ENCODE data around the gene MSL3B.

Gene MSL3B

DNA sequence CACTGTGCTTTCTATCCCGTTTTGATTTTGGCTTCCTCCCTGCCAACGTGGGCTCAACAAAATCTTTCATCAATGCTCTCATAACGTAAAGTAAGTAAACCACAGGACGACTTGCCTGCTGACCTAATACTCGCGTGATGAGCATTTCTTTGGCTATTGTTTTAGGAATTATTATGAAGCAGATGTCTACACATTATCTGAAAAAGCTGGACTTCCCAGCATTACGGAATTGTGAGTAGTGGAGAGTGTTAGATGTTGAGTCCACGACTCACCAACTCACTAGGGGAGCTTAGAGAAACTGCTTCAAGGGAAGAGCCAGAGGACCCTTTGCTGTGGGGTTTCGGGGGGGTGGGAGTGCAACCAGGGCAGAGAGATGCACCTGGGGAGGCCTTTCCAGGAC lies 35.8 kb downstream of the MSL3B start:
- DNase-seq, result no peak

DNA sequence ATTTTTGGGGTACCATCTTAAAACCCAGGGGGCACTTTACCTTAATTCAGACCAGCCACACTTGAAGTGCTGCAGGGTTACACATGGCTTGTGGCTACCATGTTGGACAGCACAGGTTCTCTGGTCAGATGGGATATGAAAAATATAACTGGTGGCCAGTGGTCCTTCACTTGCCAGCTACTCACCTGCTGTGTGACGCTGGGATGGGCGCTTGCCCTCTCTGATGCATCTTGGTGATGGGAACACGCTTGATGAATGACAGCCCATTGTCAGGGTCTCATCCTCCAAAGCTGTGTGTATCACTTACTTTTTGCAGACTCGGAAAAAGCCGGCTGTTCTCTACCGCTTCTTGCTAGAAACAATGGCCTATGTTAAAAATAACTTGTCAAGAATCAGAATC lies 36.3 kb downstream of the MSL3B start:
- no peak for DNase-seq

DNA sequence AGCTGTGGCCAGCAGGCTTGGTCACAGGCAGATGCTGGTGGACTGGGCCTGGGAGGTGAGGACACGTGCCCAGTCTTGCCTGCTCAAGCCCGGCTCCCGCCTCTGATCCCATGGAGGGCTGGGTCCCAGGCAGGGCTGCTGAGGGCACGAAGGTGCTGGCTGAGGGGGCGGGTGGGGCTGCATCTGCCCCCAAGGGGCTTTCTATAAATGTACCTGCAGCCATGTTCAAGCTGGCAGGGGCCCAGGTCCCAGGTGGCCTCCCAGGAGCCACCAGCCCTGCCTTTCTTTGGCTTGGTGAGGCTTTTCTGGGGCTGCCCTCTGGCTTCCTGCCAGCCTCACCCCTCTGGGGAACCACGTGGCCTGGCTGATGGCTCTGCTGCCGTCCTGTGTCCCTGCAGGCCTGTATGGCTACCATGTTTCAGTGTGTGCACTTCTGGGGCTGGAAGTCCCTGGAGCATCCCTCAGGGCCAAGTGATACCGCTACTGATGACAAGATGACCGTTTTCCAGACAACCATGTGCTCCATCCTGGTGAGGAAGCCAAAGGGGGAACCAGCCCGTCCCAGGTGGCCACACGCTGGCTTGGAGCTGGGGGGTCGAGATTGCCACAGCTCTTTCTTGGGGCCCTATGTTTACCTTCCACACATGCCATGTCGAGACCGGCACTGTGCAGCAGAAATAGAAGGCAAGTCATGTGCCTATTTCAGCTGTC lies 37.0 kb downstream of the MSL3B start:
- DNase-seq, result no peak

DNA sequence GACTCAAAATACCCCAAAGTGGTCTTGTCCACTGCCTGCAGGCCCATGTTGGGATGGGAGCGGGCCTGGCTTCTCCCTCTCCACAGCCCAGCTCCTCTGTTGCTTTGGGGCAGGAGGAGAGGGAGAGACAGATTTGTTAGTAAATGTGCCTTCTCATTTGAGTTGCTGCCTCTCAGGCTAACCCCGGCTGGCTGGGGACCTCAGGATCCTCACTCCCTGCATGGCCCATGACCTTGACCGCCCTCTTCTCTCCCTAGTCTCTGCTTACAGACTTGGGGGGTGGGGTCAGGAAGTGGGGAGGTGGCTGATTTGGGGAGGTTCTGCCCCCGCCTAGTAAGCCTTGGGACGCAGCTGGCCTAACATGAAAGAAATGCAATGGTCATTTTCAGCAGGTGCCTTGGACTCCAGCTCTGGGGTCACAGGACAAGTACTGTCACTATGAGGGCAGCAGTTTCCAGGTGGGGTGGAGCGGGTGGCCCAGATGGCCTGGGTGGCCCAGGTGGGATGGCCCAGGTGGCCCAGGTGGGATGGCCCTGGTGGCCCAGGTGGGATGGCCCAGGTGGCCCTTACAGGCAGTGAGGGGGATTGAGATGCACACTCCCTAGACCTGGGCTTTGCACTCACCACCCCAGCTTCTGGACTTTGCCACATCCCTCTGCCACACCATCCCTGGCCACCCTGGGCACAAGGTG lies 37.9 kb downstream of the MSL3B start:
- no peak for DNase-seq

DNA sequence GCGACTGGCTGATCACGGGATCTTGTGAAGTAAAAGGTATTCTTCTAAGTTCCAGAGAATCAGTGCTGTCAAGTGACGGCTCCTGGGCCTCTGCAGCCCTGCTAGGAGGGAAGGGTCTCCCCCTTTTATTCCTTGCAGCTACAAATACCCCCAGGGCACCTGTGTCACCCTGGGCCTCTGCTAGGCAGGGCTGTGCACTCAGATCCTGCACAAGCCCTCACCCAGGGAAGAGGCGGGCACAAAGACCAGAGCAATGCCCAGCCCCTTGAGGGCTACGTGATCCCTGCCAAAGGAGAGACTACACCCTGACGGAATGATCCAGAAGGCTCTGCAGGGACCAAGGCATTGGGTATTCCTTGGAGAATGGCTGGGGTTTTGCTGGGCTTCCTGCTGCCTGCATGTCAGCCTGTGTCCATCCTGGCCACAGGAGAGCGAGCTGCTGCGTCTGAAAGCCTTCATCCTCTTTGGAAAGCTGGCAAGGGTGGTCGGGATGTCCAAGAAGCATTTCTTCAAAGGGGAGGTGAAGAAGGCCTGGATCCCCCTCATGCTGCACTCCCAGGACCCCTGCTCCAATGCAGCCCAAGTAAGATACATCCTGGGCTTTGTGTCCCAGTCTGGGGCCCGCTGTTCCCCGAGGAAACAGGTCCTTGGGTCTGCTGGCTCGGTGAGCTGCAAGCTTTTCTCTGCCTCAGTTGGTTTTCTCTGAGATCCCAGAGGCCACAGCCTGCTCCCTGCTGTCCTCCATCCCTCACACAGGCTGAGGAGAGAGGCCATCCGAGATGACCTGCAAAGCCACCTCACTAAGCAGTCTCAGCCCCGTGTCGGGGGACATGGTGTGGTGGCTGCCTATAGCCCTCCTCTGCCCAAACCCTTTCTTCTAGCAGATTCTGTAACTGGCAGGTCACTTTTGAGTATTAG lies 38.7 kb downstream of the MSL3B start:
- no peak for DNase-seq

DNA sequence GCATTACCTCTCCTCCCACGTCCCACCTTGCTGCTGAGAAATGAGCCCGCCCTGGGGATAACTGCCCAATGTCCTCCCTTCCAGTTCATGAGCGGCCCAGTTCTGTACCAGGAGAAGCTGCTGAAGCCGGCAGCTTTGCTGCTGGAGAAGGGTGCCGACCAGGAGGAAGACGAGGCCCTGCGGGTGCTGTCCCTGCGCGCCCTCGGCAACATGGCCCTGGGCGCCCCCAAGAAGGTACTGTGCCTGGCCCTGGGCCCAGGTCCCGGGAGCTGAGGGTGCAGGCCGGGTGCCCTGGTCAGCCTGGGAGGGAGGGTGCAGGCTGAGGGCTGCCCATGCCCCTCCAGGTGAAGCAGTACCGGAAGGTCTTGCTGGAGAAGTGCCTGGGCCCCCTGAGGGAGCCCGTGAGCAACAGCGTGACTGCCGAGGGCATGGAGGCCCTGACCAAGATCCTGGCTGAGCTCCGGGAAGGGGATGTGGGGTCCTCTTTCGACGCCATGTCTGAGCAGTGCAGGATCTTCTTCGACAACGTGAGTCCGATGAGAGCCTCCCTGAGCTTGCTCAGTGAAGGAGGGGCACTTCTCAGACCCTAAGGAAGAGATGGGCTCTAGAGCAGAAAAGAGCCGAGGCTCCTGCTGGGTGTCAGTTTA lies 39.5 kb downstream of the MSL3B start:
- DNase-seq, result no peak

DNA sequence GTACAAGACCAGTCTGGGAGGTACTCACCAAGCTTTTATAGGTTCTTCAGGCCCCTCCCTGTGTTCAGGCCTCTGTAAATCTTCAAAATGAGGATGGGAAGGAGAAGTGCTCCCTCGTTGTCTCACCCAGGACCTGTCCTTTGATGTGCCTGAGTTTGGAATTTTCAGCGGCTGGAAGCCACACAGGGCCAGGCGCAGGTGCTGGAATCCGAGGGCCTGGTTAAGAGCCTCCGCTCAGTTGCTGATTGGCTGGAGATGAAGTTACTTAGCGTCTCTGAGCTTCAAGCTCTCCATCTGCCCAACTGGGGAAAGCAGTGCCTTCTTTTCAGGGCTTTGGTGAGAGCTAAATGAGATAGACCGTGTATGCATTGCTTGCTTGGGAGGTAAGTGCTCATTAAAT lies 43.8 kb downstream of the MSL3B start:
- no peak for DNase-seq

DNA sequence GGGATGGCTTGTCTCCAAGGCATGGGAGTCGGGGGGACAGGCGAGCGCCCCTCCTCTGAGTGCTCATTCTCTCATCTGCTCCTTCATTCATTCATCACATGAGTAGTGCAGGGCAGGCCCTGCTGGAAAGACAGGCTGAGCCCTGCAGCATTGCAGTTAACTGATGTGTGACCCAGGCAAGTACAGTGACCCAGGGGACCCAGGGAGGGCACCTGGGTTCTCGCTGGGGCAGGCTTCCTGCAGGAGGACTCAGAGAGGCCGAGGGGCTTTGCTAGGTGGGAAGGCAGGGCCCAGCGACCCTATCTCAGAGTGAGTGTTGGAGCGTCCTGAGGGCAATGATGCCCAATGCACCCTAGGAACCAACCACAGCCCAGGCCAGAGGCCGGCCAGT lies 44.5 kb downstream of the MSL3B start:
- DNase-seq, result no peak

DNA sequence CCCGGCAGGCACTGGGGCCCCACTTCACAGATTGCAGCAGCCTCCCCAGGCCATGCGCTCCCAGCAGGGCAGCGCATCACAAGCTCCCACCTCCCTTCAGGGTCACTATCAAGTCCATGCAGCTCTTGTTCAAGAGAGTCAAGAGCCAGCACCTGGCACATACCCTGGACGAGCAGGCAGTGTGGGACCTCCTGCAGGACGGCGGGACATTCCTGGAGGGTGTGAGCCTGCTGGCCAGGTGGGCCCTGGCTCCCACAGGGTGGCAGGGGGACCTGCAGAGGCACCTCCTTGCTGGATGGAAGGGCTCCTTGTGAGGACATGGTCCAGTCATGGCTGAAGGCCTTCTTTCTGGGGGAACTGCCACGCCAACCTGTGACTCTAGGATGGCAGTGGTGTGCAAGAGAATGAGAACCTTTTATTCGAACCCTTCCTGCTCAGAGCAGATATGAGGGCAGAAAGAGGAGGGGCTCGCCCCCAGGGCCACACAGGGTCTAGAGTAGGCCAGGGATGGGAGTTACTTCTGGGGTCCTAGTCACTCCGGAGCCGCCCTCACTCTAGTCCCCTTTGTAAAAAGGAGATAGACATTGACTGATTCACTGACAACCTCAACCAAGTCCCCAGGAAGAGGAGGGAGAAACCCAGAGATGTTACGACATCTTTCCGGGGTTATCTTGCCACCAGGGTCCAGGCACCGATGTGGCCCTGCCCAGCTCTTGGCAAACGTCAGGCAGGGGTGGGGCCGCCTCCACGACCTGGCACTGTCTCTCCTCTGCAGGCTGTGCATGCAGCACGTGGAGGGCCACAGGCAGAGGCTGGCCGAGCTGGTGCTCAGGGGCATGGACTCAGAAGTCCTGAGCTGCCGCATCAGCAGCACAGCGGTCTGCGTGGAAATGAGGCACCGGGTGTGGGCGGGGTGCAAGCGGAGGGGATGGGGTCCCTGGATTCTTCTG lies 45.1 kb downstream of the MSL3B start:
- DNase-seq, result no peak

DNA sequence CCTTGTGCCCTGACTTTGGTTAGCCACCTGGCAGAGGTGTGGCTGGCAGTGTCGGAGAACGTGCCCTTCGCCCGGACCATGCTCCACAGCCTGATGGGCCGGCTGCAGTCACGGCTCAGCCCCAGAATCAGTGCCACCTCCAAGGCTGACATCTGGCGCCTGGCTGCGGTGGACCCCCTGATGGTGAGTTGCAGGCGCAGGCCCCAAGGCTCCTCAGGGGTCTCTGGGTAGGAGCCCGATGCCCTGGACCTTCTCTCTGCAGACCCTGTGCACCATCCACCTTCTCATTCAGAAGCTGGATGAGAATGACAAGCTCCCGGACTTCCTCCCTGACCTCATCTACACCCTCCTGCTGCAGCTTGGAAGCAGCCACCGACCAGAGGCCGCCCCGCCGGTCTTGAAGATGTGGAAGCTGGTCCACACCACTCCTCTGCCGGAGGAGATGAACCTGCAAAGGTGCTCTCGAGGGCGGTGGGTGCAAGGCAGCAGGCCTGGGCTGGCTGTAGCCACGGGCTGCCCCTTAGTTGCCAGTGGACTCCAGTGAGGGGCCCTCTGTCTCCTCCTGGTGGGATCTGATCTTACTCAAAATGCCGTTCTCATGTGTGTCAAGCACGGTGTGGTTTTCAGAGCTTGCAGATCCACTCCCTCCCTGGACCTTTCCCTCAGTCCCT lies 46.0 kb downstream of the MSL3B start:
- DNase-seq, result no peak

DNA sequence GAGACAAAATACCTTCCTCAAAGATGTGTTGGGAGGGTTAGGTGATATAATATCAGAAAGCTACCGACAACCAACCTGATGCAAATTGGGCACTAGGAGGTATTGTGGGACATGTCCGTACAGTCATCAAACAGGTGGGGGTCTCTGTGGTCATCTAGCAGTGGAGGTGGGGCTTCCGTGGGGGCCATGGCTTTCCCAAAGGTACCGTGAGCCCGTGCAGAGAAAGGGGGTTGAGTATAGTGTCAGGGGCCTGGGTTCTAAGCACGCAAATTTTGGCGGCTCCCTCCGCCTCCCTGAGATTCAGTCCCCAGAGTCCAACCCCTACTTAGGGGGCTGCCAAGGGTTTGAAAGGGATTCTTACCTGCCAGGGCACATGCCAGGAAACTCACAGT lies 46.5 kb downstream of the MSL3B start:
- no peak for DNase-seq

DNA sequence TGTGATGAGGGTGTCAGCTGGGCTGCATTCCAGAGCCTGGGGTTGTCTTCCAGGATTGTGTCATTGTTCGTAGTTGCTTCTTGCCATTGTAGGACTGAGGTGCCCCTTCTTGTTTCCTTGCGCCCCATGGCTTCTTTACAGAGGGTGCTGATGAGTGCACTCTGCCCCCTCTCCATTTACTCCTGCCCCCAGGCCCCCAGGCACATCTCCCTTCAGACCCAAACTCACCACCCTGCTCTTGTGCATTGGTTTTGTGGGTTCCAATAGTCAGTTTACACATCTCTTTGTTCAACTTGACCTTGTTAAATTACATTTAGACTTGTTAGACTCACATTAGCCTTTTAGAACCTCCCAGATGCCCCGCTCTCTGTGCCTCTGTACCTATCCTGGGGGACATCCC lies 47.0 kb downstream of the MSL3B start:
- DNase-seq, result no peak

DNA sequence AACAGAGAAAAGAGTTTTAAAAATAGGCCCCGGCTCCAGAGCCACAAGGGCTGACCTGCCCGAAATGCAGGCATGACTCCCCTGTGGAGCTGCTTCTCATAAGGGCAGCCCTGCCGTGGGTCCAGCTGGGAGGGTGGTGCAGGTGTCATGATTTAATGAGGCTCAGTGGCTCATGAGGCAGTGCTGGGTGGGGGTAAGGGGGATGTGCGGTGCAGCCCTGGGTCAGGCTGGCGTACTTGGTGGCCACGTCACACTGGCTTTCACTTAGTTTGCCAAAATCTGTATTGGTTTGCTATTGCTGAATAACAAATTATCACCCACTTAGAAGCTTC lies 47.4 kb downstream of the MSL3B start:
- DNase-seq, result no peak

DNA sequence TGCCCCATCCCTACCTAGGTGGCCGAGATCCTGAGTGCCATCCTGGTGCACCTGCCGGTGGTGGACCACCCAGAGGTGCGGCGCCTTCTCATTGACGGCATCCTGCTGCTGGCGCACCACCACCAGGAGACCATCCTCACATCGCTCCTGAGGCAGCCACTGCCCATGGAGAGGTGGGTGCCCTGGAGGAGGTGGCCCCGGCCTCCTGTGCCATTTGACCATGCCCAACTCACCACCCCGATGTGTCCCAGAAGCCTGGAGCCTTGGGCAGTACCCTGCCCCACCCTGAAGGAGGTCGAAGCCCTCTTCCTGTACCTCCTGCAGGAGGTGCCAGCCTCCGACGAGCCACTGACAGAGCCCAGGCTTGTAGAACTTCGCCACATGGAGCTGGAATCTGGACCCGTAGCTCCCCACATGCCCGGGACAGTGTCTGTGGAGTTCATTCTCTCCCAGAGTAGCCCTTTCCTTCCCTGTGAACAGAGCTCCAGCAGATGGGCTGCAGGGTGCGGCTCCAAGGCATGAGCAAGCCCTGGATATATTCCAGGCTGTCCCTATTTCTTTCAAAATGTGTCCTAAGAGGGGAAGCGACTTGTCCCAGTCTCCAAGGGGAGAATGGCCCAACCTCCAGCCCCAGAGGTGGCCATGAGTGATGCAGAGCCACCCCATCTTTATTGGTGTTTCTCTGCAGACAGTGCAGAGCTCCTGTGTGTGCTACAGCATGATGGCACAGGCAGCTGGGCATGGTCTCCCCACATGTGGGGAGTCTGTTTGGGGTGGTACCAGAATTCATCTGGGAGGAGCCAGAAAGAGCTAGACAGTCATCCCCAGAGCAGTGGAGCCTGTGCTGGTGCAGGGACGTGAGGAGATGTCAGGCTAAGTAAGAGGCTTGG lies 48.1 kb downstream of the MSL3B start:
- DNase-seq, result no peak

DNA sequence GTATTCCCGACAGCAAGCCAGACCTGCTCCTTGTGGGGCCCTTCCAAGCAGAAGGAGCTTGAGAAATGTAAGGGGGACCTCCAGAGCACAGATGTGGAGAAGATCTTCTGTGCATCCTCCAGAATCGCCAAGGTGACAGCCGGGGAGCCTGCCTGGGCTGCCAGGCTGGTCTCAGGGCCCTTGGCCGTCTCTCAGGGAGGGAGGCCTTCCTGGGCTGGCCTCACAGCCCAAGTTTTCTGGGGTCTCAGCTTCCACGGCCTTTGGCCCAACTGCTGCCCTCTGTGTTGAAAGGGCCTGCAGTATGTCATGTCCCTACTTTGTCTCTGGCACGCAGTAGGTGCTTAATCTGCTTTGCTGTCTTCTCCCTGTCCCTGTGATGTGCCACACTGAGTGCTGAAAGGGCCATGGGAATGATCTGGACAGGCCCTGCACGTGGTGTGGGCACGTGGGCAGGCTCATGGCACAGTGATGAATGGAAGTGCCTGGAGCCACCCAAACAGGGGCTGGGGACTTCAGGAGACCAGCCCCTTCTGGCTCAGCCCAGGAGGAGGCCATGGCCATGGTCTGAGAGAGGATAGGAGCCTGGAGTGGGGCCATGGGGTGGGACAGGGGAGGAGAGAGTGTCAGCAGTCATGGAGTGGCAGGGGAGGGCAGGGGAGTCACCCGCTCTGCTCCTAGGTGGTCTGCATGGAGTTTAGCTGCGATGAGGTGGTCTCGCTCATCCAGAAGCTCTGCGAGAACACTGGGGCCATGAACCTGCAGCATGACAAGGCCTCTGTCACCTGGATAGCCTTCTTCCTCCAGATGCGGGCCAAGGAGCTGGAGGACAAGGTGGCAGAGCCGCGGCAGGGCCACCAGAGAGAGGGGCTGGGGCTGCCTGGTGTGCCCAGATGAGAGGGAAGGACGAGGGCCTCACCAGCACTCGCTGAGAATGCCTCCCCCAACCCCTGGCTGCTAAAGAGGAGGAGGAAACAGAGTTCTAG lies 49.3 kb downstream of the MSL3B start:
- no peak for DNase-seq

DNA sequence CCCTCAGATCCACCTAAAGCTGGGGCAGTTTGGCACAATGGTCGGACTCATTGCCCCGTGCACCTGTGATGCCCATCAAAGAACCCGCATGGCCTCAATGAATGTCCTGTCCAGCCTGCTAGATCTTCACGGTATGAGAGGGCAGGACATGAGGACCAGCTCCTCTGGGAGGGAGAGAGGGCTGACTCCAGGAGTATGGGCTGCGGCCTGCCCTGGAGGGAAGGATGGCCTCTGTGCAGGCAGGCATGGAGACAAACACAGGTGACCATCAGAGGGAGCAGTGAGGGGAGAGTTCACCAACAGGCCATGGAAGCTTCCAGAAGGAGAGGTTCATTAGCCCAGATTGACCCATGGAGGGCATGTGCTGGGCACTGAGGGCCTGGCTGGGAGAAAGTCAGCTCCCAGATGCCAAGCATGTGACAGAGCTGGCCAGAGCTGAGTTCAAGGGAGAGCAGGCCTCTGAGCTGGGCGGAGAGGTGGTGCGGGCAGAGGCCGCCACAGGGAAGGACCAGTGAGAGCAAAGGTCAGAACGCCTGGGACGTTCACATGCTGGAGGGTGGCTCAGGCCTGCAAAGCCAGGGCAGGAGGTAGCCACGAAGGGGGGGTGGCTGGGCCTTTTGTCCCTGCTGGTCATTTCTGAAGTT lies 50.1 kb downstream of the MSL3B start:
- DNase-seq, result no peak

DNA sequence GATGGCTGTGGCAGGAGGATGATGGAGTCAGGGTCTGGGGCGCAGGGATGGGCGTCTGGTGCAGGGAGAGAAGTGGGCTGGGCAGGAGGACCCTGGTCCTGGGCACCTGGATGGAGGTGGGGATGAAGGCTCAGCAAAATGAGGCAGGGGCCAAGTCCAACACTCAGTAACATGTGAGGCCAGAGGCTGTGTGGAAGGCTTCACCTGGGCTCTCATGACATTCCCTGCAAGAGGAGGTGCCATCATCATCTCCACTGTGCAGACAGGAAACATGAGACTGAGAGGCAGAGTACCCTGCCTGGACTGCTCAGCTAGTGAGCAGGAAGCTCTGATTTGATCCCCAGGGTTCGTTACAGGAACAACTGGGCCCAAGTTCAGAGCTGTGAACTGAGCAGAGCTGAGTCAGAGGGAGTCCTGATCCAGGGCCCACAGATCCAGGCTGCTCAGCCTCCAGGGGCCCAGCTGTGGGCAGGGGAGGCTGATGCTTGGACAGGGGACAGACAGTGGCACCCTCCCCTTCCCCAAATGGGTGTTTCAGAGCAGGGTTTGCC lies 50.8 kb downstream of the MSL3B start:
- no peak for DNase-seq

DNA sequence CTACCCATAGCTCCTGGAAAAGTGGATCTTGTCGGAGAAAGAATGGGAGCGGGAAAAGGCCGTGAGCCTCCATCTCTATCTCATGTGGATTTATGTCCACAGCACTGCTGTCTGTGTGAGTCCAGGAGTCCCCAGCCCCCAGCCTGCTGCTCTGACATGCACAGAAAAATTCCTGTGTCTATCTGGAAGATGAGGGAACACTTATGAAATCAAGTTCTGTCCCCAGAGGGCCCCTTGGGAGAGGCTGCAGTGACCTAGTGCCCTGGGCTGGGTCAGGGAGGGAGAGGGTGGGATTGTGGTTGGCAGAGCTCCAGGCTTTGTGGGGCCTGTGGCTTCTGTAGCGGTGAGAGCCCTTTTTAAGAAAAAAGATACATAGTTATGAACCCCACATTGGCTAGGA lies 51.4 kb downstream of the MSL3B start:
- no peak for DNase-seq

DNA sequence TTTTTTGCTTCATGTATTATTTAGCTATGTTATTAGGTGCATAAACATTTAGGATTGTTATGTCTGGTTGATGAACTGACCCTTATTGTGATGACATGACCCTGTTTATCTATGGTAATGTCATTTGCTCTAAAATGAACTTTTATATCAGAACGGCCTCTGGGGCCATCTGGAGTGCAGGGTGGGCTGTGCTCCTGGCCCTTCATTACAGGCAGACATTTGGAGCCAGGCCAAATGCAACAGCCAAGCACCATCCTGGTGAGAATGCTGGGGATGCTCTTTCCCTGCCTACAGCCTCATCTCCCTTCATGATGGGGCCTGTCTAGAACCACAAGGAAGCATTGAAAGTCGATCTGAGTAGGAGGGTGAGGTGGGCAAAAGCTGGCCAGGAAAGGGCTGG lies 51.9 kb downstream of the MSL3B start:
- no peak for DNase-seq

All from activated naive CD4-positive, alpha-beta T cell (primary cell).